ENCODE results near the gene TRIO.

- no peak for TF ChIP-seq CTCF (IDR thresholded peaks at IDR 0.05)
- TF ChIP-seq POLR2A (IDR thresholded peaks at IDR 0.05), result no peak
These were observed 276.5 kb downstream of the TRIO start for GRCh38 chr5:14419686-14420085.
